Fibroblast of skin of scalp (primary cell): ENCODE measurements around the gene VSX2. TPM values are rescaled to one million over a fixed set of nuclear protein-coding genes. Genes with fewer than 3 reads are reported as not detected.

ENCODE experiments used
- DNase-seq: peaks from one replicate; pipeline ENCODE4 v3.0.0-alpha.2; 2013
- polyA plus RNA-seq, 2 experiments: library from polyadenylated mRNA; unstranded; fragments of 120-200 nt; gene quantifications; one replicate each; pipeline ENCODE4 v1.2.1, GENCODE V29; 2013; ENCODE audit not compliant: insufficient read length in 2 of 2

Gene VSX2
- not detected for polyA plus RNA-seq (2013, experiment 1 of 2; ENCODE audit: insufficient read length)
- not detected for polyA plus RNA-seq (2013, experiment 2 of 2; ENCODE audit: insufficient read length)

GRCh38 chr14:74238974-74239847, at the start of gene VSX2:
Gene VSX2 (plus strand): TSS chr14:74239449. CDS start chr14:74239562, 113 bp downstream.
- DNase-seq = no peak

- DNase-seq = no peak
Observed at GRCh38 chr14:74190927-74191575, 48.2 kb upstream of the VSX2 start.

- no peak for DNase-seq
Observed at GRCh38 chr14:74194506-74195274, 44.6 kb upstream of the VSX2 start.

- no peak for DNase-seq
Observed at GRCh38 chr14:74195623-74196022, 43.6 kb upstream of the VSX2 start.

GRCh38 chr14:74198441-74199234, 40.6 kb upstream of the VSX2 start:
- no peak for DNase-seq

- DNase-seq = no peak
Observed at GRCh38 chr14:74202113-74202512, 37.1 kb upstream of the VSX2 start.

GRCh38 chr14:74203639-74204038, 35.6 kb upstream of the VSX2 start:
- no peak for DNase-seq

GRCh38 chr14:74204491-74204890, 34.8 kb upstream of the VSX2 start:
- no peak for DNase-seq

- DNase-seq = no peak
Observed at GRCh38 chr14:74205882-74206281, 33.4 kb upstream of the VSX2 start.

GRCh38 chr14:74207943-74208342, 31.3 kb upstream of the VSX2 start:
- no peak for DNase-seq

GRCh38 chr14:74208642-74209041, 30.6 kb upstream of the VSX2 start:
- no peak for DNase-seq

GRCh38 chr14:74211945-74212580, 27.2 kb upstream of the VSX2 start:
- DNase-seq = no peak

- no peak for DNase-seq
Observed at GRCh38 chr14:74213907-74214803, 25.1 kb upstream of the VSX2 start.

GRCh38 chr14:74216671-74217070, 22.6 kb upstream of the VSX2 start:
- DNase-seq = no peak

- peak; percentile 59 for DNase-seq
Observed at GRCh38 chr14:74217672-74218448, 21.4 kb upstream of the VSX2 start.

- no peak for DNase-seq
Observed at GRCh38 chr14:74218462-74218861, 20.8 kb upstream of the VSX2 start.

- DNase-seq = no peak
Observed at GRCh38 chr14:74219277-74220205, 19.7 kb upstream of the VSX2 start.

- DNase-seq = no peak
Observed at GRCh38 chr14:74220991-74221390, 18.3 kb upstream of the VSX2 start.

GRCh38 chr14:74221741-74222140, 17.5 kb upstream of the VSX2 start:
- no peak for DNase-seq
